K562 (cell line): ENCODE results near the gene FCER2. TPM values are rescaled to one million over a fixed set of nuclear protein-coding genes. Genes with fewer than 3 reads are reported as not detected.

Experiments
- ATAC-seq: fragments of 200-7000 bp; cut with Tn5 transposase; 3 replicates; pipeline ENCODE4 v1.9.1; 2020; ENCODE audit warnings: moderate library complexity
- BruUV-seq: library from RNA; stranded (reverse); fragments of 400-500 nt; replicated peaks from 2 replicates; lab custom pipeline; 2021; lab: Mats Ljungman, UMichigan
- CTCF ChIA-PET: fragments of 300-600 bp; formaldehyde crosslinking; extraction: SDS; loops from one replicate; lab custom pipeline; 2021; ENCODE audit warnings: low intra/inter-chr PET ratio; lab: Yijun Ruan, JAX
- POLR2A ChIA-PET: fragments of 300-600, 350-650 bp; sonication (Branson Sonifier 250); formaldehyde crosslinking; extraction: SDS; loops from one replicate; lab custom pipeline; 2021; ENCODE audit warnings: antibody characterized with exemption, inconsistent platforms; lab: Yijun Ruan, JAX
- DNase-seq, 4 experiments: peaks; one replicate each; pipeline versions ENCODE4 v3.0.0 to v3.0.0-alpha.2; 2011 to 2018; ENCODE audit warnings: low spot score in 3 of 4, mixed read lengths in 3 of 4; ENCODE audit errors: extremely low read depth in 1 of 4
- FAIRE-seq: peaks from 2 replicates; lab custom pipeline; 2011; peaks lifted over from hg19 to GRCh38; lab: Jason Lieb, UNC
- H2AFZ ChIP-seq: 2 replicates; pipeline ENCODE4 v1.6.0; 2011; ENCODE audit warnings: low read depth, low read length, control low read depth, inconsistent platforms
- H3K27ac ChIP-seq: fragments of 200-600 bp; 3 replicates; pipeline ENCODE4 v1.8.0; 2011; ENCODE audit warnings: low read depth, mild to moderate bottlenecking, control low read depth, inconsistent platforms, low read length, moderate library complexity, mixed read lengths; ENCODE audit errors: extremely low read depth
- H3K27me3 ChIP-seq, 2 experiments: fragments of 300-600 bp in 1 of 2; 2 replicates in 1 of 2; 3 replicates in 1 of 2; pipeline versions ENCODE4 v1.6.0 to v1.8.0; 2011; ENCODE audit warnings: inconsistent platforms in 2 of 2, low read length in 2 of 2, mild to moderate bottlenecking in 1 of 2, mixed read lengths in 1 of 2, moderate library complexity in 1 of 2; ENCODE audit not compliant: control insufficient read depth in 2 of 2, insufficient read depth in 2 of 2
- H3K36me3 ChIP-seq: fragments of 300-600 bp; 3 replicates; pipeline ENCODE4 v1.8.0; 2011; ENCODE audit warnings: mild to moderate bottlenecking, low read length, inconsistent platforms; ENCODE audit not compliant: control insufficient read depth, insufficient read depth
- H3K4me1 ChIP-seq, 2 experiments: fragments of 200-600 bp in 1 of 2; replicated peaks in 1 of 2; 2 replicates in 1 of 2; 3 replicates in 1 of 2; pipeline versions ENCODE4 v1.5.1 to v1.8.0; 2011; ENCODE audit warnings: inconsistent platforms in 2 of 2, low read length in 2 of 2, mild to moderate bottlenecking in 1 of 2, mixed read lengths in 1 of 2, moderate library complexity in 1 of 2; ENCODE audit not compliant: control insufficient read depth in 2 of 2, insufficient read depth in 2 of 2
- H3K4me2 ChIP-seq: 2 replicates; pipeline ENCODE4 v1.6.1; 2011; ENCODE audit warnings: low read length, control low read depth, inconsistent platforms, mixed read lengths; ENCODE audit not compliant: insufficient read depth
- H3K4me3 ChIP-seq: fragments of 200-600 bp; sonication (generic), shearing (Covaris generic); 2 replicates; pipeline ENCODE4 v1.5.1; 2016; ENCODE audit warnings: control low read depth, inconsistent platforms
- H3K79me2 ChIP-seq: fragments of 200-600 bp; 3 replicates; pipeline ENCODE4 v1.8.0; 2011; ENCODE audit warnings: low read length, inconsistent platforms; ENCODE audit not compliant: control insufficient read depth, insufficient read depth
- H3K9ac ChIP-seq, 2 experiments: 2 replicates each; pipeline versions ENCODE4 v1.6.0 to v1.6.1; 2011; ENCODE audit warnings: low read depth in 2 of 2, low read length in 2 of 2, control low read depth in 1 of 2, inconsistent platforms in 1 of 2, mild to moderate bottlenecking in 1 of 2, mixed read lengths in 1 of 2; ENCODE audit not compliant: insufficient read depth in 1 of 2
- H3K9me1 ChIP-seq: one replicate; pipeline ENCODE4 v1.6.0; 2011; ENCODE audit warnings: inconsistent platforms, mild to moderate bottlenecking, low read length, moderate library complexity; ENCODE audit not compliant: control insufficient read depth, insufficient read depth
- H3K9me3 ChIP-seq: replicated peaks from 2 replicates; pipeline ENCODE4 v1.5.1; 2011; ENCODE audit warnings: low read depth, low read length, inconsistent platforms; ENCODE audit not compliant: control insufficient read depth, insufficient read depth
- H4K20me1 ChIP-seq: replicated peaks from 2 replicates; pipeline ENCODE4 v1.6.1; 2011; ENCODE audit warnings: low read length, inconsistent platforms, mixed read lengths; ENCODE audit not compliant: control insufficient read depth, insufficient read depth
- ETV6 ChIP-seq, 3 experiments: fragments of 150-350 bp in 1 of 3; sonication (generic) in 1 of 3; formaldehyde crosslinking in 1 of 3; IDR thresholded peaks; 2 replicates each; pipeline versions ENCODE4 v1.6.1 to v1.8.0; 2014 to 2022; ENCODE audit warnings: borderline replicate concordance in 2 of 3, low read depth in 2 of 3, antibody characterized with exemption in 1 of 3, low read length in 1 of 3, mild to moderate bottlenecking in 1 of 3, missing genetic modification reagents in 1 of 3
- POLR2G ChIP-seq: fragments of 200-400 bp; formaldehyde crosslinking; IDR thresholded peaks from 2 replicates; pipeline ENCODE4 v1.6.1; 2017; ENCODE audit warnings: low read depth, mild to moderate bottlenecking, antibody characterized with exemption, low read length, moderate library complexity
- RBFOX2 ChIP-seq: fragments of 200-400 bp; formaldehyde crosslinking; IDR thresholded peaks from 2 replicates; pipeline ENCODE4 v1.6.1; 2017; ENCODE audit warnings: low read depth, mild to moderate bottlenecking, low read length, moderate library complexity
- TEAD2 ChIP-seq: fragments of 450-650 bp; IDR thresholded peaks from 2 replicates; pipeline ENCODE4 v1.6.1; 2016; ENCODE audit warnings: missing genetic modification characterization, control low read depth, missing compliant biosample characterization
- WGBS: fragments of 100-300 bp; shearing (Covaris generic); methylation state at CpG from one replicate; pipeline ENCODE4 v1.1.6; 2016; ENCODE audit warnings: low coverage, mixed read lengths; ENCODE audit not compliant: insufficient coverage; ENCODE audit errors: missing lambda C conversion rate; 5-methylcytosine and 5-hydroxymethylcytosine counted together
- in situ Hi-C: fragments of 300-500 bp; cut with MboI; formaldehyde crosslinking; loops from 4 replicates; pipeline ENCODE4 v1.15.0; 2018; ENCODE audit warnings: inconsistent platforms, mixed read lengths
- intact Hi-C: fragments of 100-400 bp; cut with micrococcal nuclease; formaldehyde crosslinking; loops from 2 replicates; pipeline ENCODE4 v1.14.2; 2022
- polyA plus RNA-seq, 8 experiments: library from polyadenylated mRNA; depleted of rRNA in 4 of 8; stranded (reverse) in 5 of 8; unstranded in 3 of 8; fragments of >200 nt; fragmentation: Nextera tagmentation in 2 of 8; fragmentation: Illumina TruSeq in 1 of 8; extraction: Ambion mirVana in 2 of 8; extraction: Trizol in 1 of 8; gene quantifications; 2 replicates each; pipeline versions ENCODE4 v1.2.1 to v1.2.3, GENCODE V29; 2011 to 2014; ENCODE audit warnings: inconsistent platforms in 1 of 8, missing spikeins in 1 of 8
- total RNA-seq, 7 experiments: library from RNA; depleted of rRNA in 6 of 7; stranded (reverse); fragments of >200 nt in 6 of 7; fragmentation: Illumina TruSeq in 2 of 7; extraction: Trizol in 2 of 7; gene quantifications; 2 replicates each; pipeline versions ENCODE4 v1.2.1 to v1.2.3, GENCODE V29; 2011 to 2021; ENCODE audit warnings: low replicate concordance in 1 of 7

FCER2 gene
- total and polyA plus RNA-seq, 9 of the 15 experiments (the other 6 are each of a cell fraction or from before 2014, with no cell fraction given): 0.11 TPM; not detected in 8

DNA sequence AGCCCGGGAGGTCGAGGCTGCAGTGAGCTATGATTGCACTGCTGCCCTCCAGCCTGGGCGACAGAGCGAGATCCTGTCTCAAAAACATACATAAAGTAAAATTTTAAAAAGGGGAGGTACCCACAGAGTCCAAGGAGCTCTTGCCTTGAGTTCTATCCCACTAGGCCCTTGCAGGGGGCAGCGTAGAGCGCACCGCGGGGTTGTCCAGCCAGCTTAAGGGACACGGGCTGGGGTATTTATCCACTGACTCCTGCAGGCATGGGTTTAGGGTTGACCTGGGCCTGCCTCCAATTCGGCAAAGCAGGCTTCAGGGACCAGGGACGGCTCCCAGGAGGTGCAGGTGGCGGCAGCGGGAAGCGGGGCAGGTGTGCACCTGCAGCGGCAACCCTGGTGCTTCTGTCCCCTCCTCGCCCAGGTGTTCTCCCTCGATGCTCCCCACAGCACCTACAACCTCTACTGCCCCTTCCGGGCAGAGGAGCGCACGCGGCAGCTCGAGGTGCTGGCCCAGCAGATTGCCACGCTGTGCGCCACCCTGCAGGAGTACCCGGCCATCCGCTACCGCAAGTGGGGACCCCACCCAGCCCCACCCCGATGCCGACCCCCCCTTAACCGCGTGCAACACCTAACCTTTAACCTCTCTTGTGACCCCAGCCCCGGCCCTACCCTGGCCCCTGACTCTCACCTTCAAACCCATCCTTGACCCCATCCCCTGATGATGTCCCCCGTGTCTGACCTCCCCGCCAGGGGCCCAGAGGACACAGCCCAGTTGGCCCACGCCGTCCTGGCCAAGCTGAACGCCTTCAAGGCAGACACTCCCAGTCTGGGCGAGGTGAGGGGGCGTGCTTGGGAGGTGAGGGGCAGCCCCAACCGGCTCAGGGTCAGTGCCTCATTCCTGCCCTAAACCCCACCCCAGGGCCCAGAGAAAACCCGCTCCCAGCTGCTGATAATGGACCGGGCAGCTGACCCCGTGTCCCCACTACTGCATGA, 60.3 kb downstream of the FCER2 start (continued):
- TF ChIP-seq ETV6 (IDR thresholded peaks at IDR 0.05; ENCODE audit: borderline replicate concordance in 1 of 2, low read depth in 2 of 2, low read length in 1 of 2): no peak
- no peak for TF ChIP-seq ETV6 (CRISPR knock-in tag; IDR thresholded peaks at IDR 0.05; ENCODE audit: borderline replicate concordance)

DNA sequence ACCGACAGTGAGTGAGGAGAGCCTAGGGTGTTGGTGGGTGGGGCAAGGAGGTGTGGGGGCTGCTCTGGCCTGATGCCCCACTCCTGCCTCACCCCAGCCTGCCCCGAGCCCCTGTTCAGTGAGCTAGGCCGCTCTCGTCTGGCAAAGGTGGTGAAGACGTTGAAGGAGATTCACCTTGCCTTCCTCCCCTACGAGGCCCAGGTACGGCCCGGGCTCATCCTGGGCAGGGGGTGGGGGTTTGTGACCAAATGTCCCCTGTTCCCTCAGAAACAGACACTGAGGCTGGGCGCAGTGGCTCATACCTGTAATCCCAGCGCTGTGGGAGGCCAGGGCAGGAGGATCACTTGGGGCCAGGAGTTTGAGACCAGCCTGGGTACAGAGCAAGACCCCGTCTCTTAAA, 61.1 kb downstream of the FCER2 start:
- no peak overlapping the region for H3K9ac ChIP-seq
- peaks cover 6% of the 10 kb centered on the region; the same call in 1 of the 2 replicates for H3K9me3 ChIP-seq
- ChIA-PET POLR2A (interaction anchor here (1.0 kb wide), 1 partner anchor 35 kb away, joined by 4 read pairs; no protein-coding TSS in a partner anchor), CTCF (no interaction called here)
- no peak overlapping the region for H2AFZ ChIP-seq
- ATAC-seq: no peak
- in situ Hi-C loops (no loop called here), intact Hi-C loops (no loop called here)
- H3K27ac ChIP-seq: no peak overlapping the region
- H3K4me1 ChIP-seq: peaks cover 9 to 76% of the 10 kb centered on the region in 2 experiments; a peak in 4 of 5 replicates
- no peak overlapping the region for H3K4me2 ChIP-seq
- 96% methylated on average over 8 of the region's 11 CpGs for WGBS
- BruUV-seq: no TSS peak
- no peak for FAIRE-seq
- H3K36me3 ChIP-seq: peaks cover 59% of the 10 kb centered on the region; the same call in 2 of the 3 replicates
- no peaks in the 10 kb centered on the region; a peak in 1 of 5 replicates for H3K27me3 ChIP-seq
- peaks cover 21% of the 10 kb centered on the region for H4K20me1 ChIP-seq
- peaks cover 40% of the 10 kb centered on the region for H3K79me2 ChIP-seq
- no peak for DNase-seq
- no peaks in the 10 kb centered on the region for H3K9me1 ChIP-seq
- no peak overlapping the region for H3K4me3 ChIP-seq
- TF ChIP-seq RBFOX2 (peak; percentile 33; the same call in 1 of the 2 replicates), TEAD2 (tag) (no peak), POLR2G (peak; percentile 3; the same call in 1 of the 2 replicates)
- TF ChIP-seq, all 486 proteins: peak for 2
